Upper lobe of left lung (tissue), 6 donors: ENCODE data around the gene BTG2. TPM values are rescaled to one million over a fixed set of nuclear protein-coding genes. Genes with fewer than 3 reads are reported as not detected.
A peak's percentile ranks its signal among the peaks of the same experiment; 100 is the strongest.

Experiments used
- ATAC-seq, 2 donors: fragments of 200-7000 bp; cut with Tn5 transposase; one replicate each; pipeline ENCODE4 v1.9.1; 2022; ENCODE audit warnings: mild to moderate bottlenecking in 2 of 2, moderate library complexity in 2 of 2; ENCODE audit not compliant: low FRiP score in 2 of 2
- DNase-seq, 2 donors: peaks; one replicate each; pipeline ENCODE4 v3.0.0-alpha.2; 2019 to 2020
- H3K27ac ChIP-seq, 4 donors: fragments of 200-600 bp; sonication (generic); one replicate each; pipeline ENCODE4 v1.5.1; 2016 to 2019
- H3K27me3 ChIP-seq, 4 donors: fragments of 200-600 bp; sonication (generic); one replicate each; pipeline ENCODE4 v1.5.1; 2017 to 2019
- H3K36me3 ChIP-seq, 4 donors: fragments of 200-600 bp; sonication (generic); one replicate each; pipeline ENCODE4 v1.5.1; 2016 to 2019
- H3K4me1 ChIP-seq, 4 donors: fragments of 200-600 bp; sonication (generic); one replicate each; pipeline ENCODE4 v1.5.1; 2018 to 2019
- H3K4me3 ChIP-seq, 4 donors: fragments of 200-600 bp; sonication (generic); one replicate each; pipeline ENCODE4 v1.5.1; 2017 to 2019; ENCODE audit warnings: mild to moderate bottlenecking in 2 of 4, moderate library complexity in 1 of 4
- H3K9me3 ChIP-seq, 4 donors: fragments of 200-600 bp; sonication (generic); one replicate each; pipeline ENCODE4 v1.5.1; 2018 to 2019
- EP300 ChIP-seq, 4 donors: sonication (generic); formaldehyde crosslinking; IDR thresholded peaks; one replicate each; pipeline ENCODE4 v1.5.1; 2017; ENCODE audit warnings: antibody characterized with exemption in 4 of 4, control low read depth in 2 of 4
- POLR2A ChIP-seq, 4 donors: fragments of 450-650 bp; IDR thresholded peaks; one replicate each; pipeline ENCODE4 v1.5.1; 2016 to 2017; ENCODE audit warnings: antibody characterized with exemption in 4 of 4, mild to moderate bottlenecking in 2 of 4
- POLR2AphosphoS5 ChIP-seq, 2 donors: sonication (generic); formaldehyde crosslinking; IDR thresholded peaks; one replicate each; pipeline ENCODE4 v1.5.1; 2017; ENCODE audit warnings: antibody characterized with exemption in 2 of 2
- WGBS, 2 donors: methylation state at CpG; one replicate each; pipeline ENCODE4 v1.1.5; 2017 to 2018; 5-methylcytosine and 5-hydroxymethylcytosine counted together
- total RNA-seq, 6 donors: library from RNA; depleted of rRNA in 4 of 6; stranded (reverse); fragments of >200 nt in 4 of 6; gene quantifications; one replicate each; pipeline versions ENCODE4 v1.1.0 to v1.2.1, GENCODE V29; 2016 to 2021
- TF ChIP-seq, protein P1 (sequence below), 6 experiments: fragments of 450-650 bp in 4 of 6; fragments of 200-600 bp in 2 of 6; sonication (generic) in 2 of 6; IDR thresholded peaks; one replicate each; pipeline ENCODE4 v1.5.1; 2016 to 2019; ENCODE audit warnings: antibody characterized with exemption in 6 of 6
- donor health status: DM: no; HTN: no; CAD: no; lungs with moderate emphysema.
- donor health status: DM: no; HTN: yes; CAD: no; lungs with severe emphysema.

Gene BTG2
- total RNA-seq, 6 donors from 2014 or later = 59.1 to 178 (median 104) TPM

GRCh38 chr1:203328714-203329122 is 23.4 kb downstream of the BTG2 start:
- H3K36me3 ChIP-seq = no peaks in the 10 kb centered on the region
- H3K9me3 ChIP-seq = no peaks in the 10 kb centered on the region
- H3K27me3 ChIP-seq = no peaks in the 10 kb centered on the region
- ATAC-seq = no peak
- 74 to 82% methylated on average over 7 of the region's 7 CpGs for WGBS, 2 donors
- H3K27ac ChIP-seq = peak overlapping the region in 2 of 4 donors; percentile 96 to 97
- H3K4me3 ChIP-seq = no peak overlapping the region
- DNase-seq = no peak
- TF ChIP-seq POLR2AphosphoS5 (IDR thresholded peaks at IDR 0.05) (no peak), POLR2A (IDR thresholded peaks at IDR 0.05) (no peak), EP300 (IDR thresholded peaks at IDR 0.05) (no peak)
- TF ChIP-seq, protein P1, sequence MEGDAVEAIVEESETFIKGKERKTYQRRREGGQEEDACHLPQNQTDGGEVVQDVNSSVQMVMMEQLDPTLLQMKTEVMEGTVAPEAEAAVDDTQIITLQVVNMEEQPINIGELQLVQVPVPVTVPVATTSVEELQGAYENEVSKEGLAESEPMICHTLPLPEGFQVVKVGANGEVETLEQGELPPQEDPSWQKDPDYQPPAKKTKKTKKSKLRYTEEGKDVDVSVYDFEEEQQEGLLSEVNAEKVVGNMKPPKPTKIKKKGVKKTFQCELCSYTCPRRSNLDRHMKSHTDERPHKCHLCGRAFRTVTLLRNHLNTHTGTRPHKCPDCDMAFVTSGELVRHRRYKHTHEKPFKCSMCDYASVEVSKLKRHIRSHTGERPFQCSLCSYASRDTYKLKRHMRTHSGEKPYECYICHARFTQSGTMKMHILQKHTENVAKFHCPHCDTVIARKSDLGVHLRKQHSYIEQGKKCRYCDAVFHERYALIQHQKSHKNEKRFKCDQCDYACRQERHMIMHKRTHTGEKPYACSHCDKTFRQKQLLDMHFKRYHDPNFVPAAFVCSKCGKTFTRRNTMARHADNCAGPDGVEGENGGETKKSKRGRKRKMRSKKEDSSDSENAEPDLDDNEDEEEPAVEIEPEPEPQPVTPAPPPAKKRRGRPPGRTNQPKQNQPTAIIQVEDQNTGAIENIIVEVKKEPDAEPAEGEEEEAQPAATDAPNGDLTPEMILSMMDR (IDR thresholded peaks at IDR 0.05) = no peak
- H3K4me1 ChIP-seq = peaks cover 40 to 44% (median 41%) of the 10 kb centered on the region in 4 donors

GRCh38 chr1:203331224-203331623 is 25.9 kb downstream of the BTG2 start:
- H3K4me1 ChIP-seq = peaks cover 17 to 25% (median 22%) of the 10 kb centered on the region in 4 donors
- no peak overlapping the region for H3K27ac ChIP-seq
- no peaks in the 10 kb centered on the region for H3K27me3 ChIP-seq
- 38 to 67% methylated on average over 1 of the region's 1 CpG for WGBS, 2 donors
- no peak overlapping the region for H3K4me3 ChIP-seq
- TF ChIP-seq, protein P1 (IDR thresholded peaks at IDR 0.05) = no peak
- TF ChIP-seq EP300 (IDR thresholded peaks at IDR 0.05) = no peak
- no peak for TF ChIP-seq POLR2A (IDR thresholded peaks at IDR 0.05)
- TF ChIP-seq POLR2AphosphoS5 (IDR thresholded peaks at IDR 0.05) = no peak
- no peaks in the 10 kb centered on the region for H3K9me3 ChIP-seq
- DNase-seq (no peak), ATAC-seq (no peak)
- no peaks in the 10 kb centered on the region for H3K36me3 ChIP-seq

- peak overlapping the region in 1 of 4 donors; percentile 26 for H3K27ac ChIP-seq
- DNase-seq (no peak), ATAC-seq (no peak)
- TF ChIP-seq POLR2A (IDR thresholded peaks at IDR 0.05) = no peak
- TF ChIP-seq, protein P1 (IDR thresholded peaks at IDR 0.05) = no peak
- no peak for TF ChIP-seq POLR2AphosphoS5 (IDR thresholded peaks at IDR 0.05)
- no peak for TF ChIP-seq EP300 (IDR thresholded peaks at IDR 0.05)
- WGBS, 2 donors = 86 to 90% methylated on average over 4 of the region's 4 CpGs
- H3K36me3 ChIP-seq = no peaks in the 10 kb centered on the region
- H3K4me3 ChIP-seq = no peak overlapping the region
- peaks cover 0 to 11% (median 7%) of the 10 kb centered on the region in 4 donors for H3K4me1 ChIP-seq
- H3K27me3 ChIP-seq = no peaks in the 10 kb centered on the region
- no peaks in the 10 kb centered on the region for H3K9me3 ChIP-seq
Observed at GRCh38 chr1:203335503-203335902, 30.2 kb downstream of the BTG2 start.

DNA sequence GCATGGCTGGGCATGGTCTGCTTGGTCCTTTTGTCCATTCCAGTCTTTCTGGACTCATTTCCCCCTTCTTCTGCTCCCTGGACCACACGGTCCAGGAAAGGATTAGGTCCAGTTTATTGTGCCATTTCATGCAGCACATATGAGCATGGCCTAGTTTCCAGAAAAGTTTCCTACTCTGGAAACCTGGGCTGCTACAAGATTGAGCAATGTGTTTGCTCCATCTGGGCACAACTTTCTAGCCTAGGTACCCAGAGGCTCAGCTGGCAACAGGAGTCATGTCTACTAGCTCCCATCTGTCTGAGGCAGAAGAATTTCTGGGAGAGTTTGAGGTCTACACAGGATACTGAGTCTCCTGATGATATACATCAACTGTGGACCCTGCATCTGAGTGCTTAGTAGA is 30.8 kb downstream of the BTG2 start:
- ATAC-seq (no peak), DNase-seq (no peak)
- no peaks in the 10 kb centered on the region for H3K27me3 ChIP-seq
- no peaks in the 10 kb centered on the region for H3K36me3 ChIP-seq
- H3K4me3 ChIP-seq = no peak overlapping the region
- H3K27ac ChIP-seq = peak overlapping the region in 1 of 4 donors; percentile 26
- H3K4me1 ChIP-seq = peaks cover 0 to 11% (median 7%) of the 10 kb centered on the region in 4 donors
- H3K9me3 ChIP-seq = no peaks in the 10 kb centered on the region
- TF ChIP-seq, protein P1 (IDR thresholded peaks at IDR 0.05) = no peak
- TF ChIP-seq EP300 (IDR thresholded peaks at IDR 0.05) = no peak
- no peak for TF ChIP-seq POLR2A (IDR thresholded peaks at IDR 0.05)
- no peak for TF ChIP-seq POLR2AphosphoS5 (IDR thresholded peaks at IDR 0.05)
- WGBS, 2 donors = 0 to 35% methylated on average over 1 of the region's 1 CpG

DNA sequence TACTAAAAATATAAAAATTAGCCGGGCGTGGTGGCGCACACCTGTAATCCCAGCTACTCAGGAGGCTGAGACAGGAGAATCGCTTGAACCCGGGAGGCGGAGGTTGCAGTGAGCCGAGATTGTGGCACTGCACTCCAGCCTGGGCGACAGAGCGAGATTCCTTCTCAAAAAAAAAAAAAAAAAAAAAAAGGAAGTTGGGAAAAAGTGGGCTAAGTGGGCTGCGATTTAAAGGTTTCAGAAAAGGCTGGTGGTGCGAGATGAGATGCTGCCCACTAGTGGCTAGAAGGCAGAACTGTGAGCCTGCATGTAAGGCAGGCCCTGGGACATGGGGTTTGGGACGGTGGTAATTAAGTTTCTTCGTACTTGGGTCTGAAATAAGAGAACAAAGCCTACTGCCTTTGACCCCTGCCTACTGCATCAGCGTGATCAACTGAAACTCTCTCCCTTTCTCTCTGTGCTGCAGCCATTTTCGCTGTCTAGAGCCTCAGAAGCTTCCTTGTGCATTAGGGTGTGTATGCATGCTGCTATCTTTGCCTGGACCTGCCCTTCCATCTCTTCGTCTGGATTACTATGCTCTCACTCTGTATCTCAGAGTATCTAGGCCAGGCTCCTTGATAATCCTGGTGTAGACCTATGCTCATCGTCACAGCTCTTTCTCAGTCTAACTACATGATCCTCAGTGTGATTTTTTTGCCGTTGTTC is 33.2 kb downstream of the BTG2 start:
- no peaks in the 10 kb centered on the region for H3K27me3 ChIP-seq

More for the DNA sequence above, 33.2 kb downstream of the BTG2 start:
- no peak overlapping the region for H3K27ac ChIP-seq
- WGBS, 2 donors = 46 to 47% methylated on average over 18 of the region's 18 CpGs
- no peaks in the 10 kb centered on the region for H3K9me3 ChIP-seq
- peak; percentile 74 to 79 for ATAC-seq
- no peak overlapping the region for H3K4me3 ChIP-seq
- no peaks in the 10 kb centered on the region for H3K36me3 ChIP-seq
- DNase-seq = peak in 1 of 2 donors; percentile 79
- TF ChIP-seq POLR2A (IDR thresholded peaks at IDR 0.05) = no peak
- TF ChIP-seq POLR2AphosphoS5 (IDR thresholded peaks at IDR 0.05) = peak in 1 of 2 donors; percentile 25
- no peak for TF ChIP-seq EP300 (IDR thresholded peaks at IDR 0.05)
- TF ChIP-seq, protein P1 (IDR thresholded peaks at IDR 0.05) = peak; percentile 78 to 93 (median 86)
- peaks cover 0 to 17% (median 8%) of the 10 kb centered on the region in 4 donors for H3K4me1 ChIP-seq
